ENCODE measurements around the gene KCNJ1. TPM values are rescaled to one million over a fixed set of nuclear protein-coding genes. Genes with fewer than 3 reads are reported as not detected.

KCNJ1 gene
- total and polyA plus RNA-seq, 10 donors: 0.02 to 0.09 (median 0.03) TPM; not detected in 7

- WGBS, 5 donors: 85 to 90% (median 89%) methylated on average over 11 of the region's 11 CpGs
- H3K27ac ChIP-seq: no peak overlapping the region
Observed at GRCh38 chr11:128823753-128824152, 43.3 kb downstream of the KCNJ1 start.

GRCh38 chr11:128822130-128822529 is 45.0 kb downstream of the KCNJ1 start:
- 95 to 98% (median 97%) methylated on average over 2 of the region's 2 CpGs for WGBS, 5 donors
- TF ChIP-seq POLR2A (IDR thresholded peaks at IDR 0.05): no peak
- no peak for TF ChIP-seq POLR2AphosphoS5 (IDR thresholded peaks at IDR 0.05)
- TF ChIP-seq CTCF (IDR thresholded peaks at IDR 0.05 in 8 of 11, conservative IDR thresholded peaks at IDR 0.05 in 3 of 11): no peak
- intact Hi-C loops (cut with DNase I; ENCODE audit: low total_unique reads): no loop called here
- DNase-seq: no peak
- peaks cover 0 to 16% (median 0%) of the 10 kb centered on the region in 6 donors for H3K4me1 ChIP-seq
- peaks cover 0 to 50% (median 4%) of the 10 kb centered on the region in 6 donors for H3K36me3 ChIP-seq
- H3K27ac ChIP-seq: no peak overlapping the region
- no peak overlapping the region for H3K4me3 ChIP-seq
- H3K9me3 ChIP-seq: no peaks in the 10 kb centered on the region
- H3K27me3 ChIP-seq (replicated peaks in 1 of 7): peaks cover 0 to 7% (median 0%) of the 10 kb centered on the region in 7 donors

More at GRCh38 chr11:128823753-128824152, 43.3 kb downstream of the KCNJ1 start:
- Histone ChIP-seq H3K4me3 (no peak overlapping the region), H3K4me1 (peaks cover 0 to 23% (median 0%) of the 10 kb centered on the region in 6 donors), H3K9me3 (no peaks in the 10 kb centered on the region), H3K36me3 (peaks cover 0 to 34% (median 0%) of the 10 kb centered on the region in 6 donors), H3K27me3 (replicated peaks in 1 of 7) (peaks cover 0 to 7% (median 0%) of the 10 kb centered on the region in 7 donors)
- no peak for TF ChIP-seq CTCF (IDR thresholded peaks at IDR 0.05 in 8 of 11, conservative IDR thresholded peaks at IDR 0.05 in 3 of 11)
- no peak for TF ChIP-seq POLR2AphosphoS5 (IDR thresholded peaks at IDR 0.05)
- no peak for TF ChIP-seq POLR2A (IDR thresholded peaks at IDR 0.05)
- intact Hi-C loops (cut with DNase I; ENCODE audit: low total_unique reads): no loop called here
- DNase-seq: no peak

GRCh38 chr11:128821556-128821955 is 45.5 kb downstream of the KCNJ1 start:
- Histone ChIP-seq H3K4me3 (no peak overlapping the region), H3K27ac (no peak overlapping the region), H3K9me3 (no peaks in the 10 kb centered on the region), H3K27me3 (replicated peaks in 1 of 7) (peaks cover 0 to 7% (median 0%) of the 10 kb centered on the region in 7 donors), H3K36me3 (peaks cover 0 to 56% (median 6%) of the 10 kb centered on the region in 6 donors), H3K4me1 (peaks cover 0 to 16% (median 0%) of the 10 kb centered on the region in 6 donors)
- WGBS, 5 donors: 87 to 95% (median 94%) methylated on average over 4 of the region's 4 CpGs
- DNase-seq: no peak
- TF ChIP-seq CTCF (IDR thresholded peaks at IDR 0.05 in 8 of 11, conservative IDR thresholded peaks at IDR 0.05 in 3 of 11) (no peak), POLR2AphosphoS5 (IDR thresholded peaks at IDR 0.05) (no peak), POLR2A (IDR thresholded peaks at IDR 0.05) (no peak)
- intact Hi-C loops (cut with DNase I; ENCODE audit: low total_unique reads): no loop called here

GRCh38 chr11:128819198-128819597 is 47.9 kb downstream of the KCNJ1 start:
- WGBS, 5 donors: 84 to 97% (median 95%) methylated on average over 8 of the region's 8 CpGs

More at GRCh38 chr11:128819198-128819597, 47.9 kb downstream of the KCNJ1 start:
- no peaks in the 10 kb centered on the region for H3K9me3 ChIP-seq
- H3K4me3 ChIP-seq: no peak overlapping the region
- DNase-seq: peak; percentile 67
- TF ChIP-seq POLR2A (IDR thresholded peaks at IDR 0.05) (no peak), POLR2AphosphoS5 (IDR thresholded peaks at IDR 0.05) (peak; percentile 60 to 68 (median 65))
- no peak overlapping the region for H3K27ac ChIP-seq
- peaks cover 0 to 22% (median 0%) of the 10 kb centered on the region in 6 donors for H3K4me1 ChIP-seq
- H3K36me3 ChIP-seq: peaks cover 0 to 80% (median 17%) of the 10 kb centered on the region in 6 donors
- intact Hi-C loops (cut with DNase I; ENCODE audit: low total_unique reads): no loop called here
- peaks cover 0 to 4% (median 0%) of the 10 kb centered on the region in 7 donors for H3K27me3 ChIP-seq (replicated peaks in 1 of 7)
